ENCODE results near the gene TEDC2.

TEDC2 gene

GRCh38 chr16:2497116-2497630 is 37.3 kb downstream of the TEDC2 start:
- no peak for DNase-seq

DNA sequence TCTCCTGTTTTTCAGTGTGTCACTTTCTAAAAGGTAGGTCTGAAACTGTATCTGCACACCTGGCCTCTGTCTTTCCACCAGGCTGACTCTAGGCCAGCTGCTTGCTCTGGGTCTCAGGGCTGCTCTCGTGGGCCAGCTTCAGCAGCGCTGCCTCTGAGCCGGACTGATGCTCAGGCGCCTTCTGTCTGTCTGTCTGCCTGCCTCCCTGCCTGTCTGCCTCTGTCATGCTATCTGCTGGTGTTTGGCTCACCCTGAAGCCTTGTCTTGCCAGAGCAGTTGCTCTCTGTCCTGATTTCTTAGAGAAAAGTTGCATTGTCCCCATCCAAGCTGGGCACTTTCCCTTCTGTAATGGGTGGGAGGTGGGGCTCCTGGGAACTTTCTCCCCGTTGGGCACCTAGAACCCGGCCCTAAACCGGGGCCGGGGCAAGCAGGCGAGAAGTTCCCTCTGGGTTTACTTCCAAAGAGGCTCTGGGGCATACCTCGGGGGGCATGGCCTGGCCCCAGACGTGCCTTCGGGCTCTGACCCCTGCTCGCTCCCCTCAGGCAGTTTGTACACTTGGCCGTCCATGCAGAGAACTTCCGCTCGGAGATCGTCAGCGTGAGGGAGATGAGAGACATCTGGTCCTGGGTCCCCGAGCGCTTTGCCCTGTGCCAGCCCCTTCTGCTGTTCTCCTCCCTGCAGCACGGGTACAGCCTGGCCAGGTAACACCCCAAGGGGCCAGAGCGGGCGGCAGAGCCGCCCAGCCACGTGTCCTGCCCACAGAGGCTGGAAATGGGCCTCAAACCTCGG is 38.0 kb downstream of the TEDC2 start:
- DNase-seq: no peak

DNA sequence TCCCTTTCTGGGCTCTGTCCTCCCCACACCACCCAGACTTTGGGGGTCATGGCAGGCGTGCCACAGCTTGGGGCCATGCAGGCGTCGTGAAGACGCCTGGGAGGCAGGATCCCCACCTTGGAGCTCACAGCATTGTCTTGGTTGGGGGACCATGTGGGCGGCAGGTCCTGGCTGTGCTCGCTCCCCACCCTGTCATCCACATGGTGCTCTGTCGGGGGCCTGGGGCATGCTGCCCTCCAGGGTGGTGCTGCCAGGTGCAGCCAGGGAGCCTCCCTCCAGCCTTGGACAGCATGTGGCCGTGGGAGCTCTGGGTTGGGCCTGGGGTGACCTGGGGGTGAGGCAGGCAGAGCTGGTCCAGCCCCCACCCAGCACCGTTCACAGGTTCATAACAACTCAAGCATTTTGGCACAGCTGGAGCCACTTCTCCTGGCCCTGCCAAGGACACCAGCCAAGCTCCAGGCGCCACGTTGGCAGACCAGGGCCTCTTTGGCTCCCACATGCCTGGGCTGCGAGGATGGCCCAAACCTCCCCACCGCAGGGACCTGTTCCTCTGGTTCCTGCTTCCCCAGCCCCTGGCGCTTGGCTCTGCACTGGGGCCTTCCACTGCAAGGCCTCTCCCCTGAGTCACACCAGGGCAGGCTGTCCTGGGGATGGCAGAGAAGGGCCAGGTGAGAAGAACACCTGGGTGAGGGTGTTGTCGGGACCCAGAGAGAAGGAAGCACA is 38.8 kb downstream of the TEDC2 start:
- no peak for DNase-seq

- DNase-seq: no peak
Observed at GRCh38 chr16:2499454-2499853, 39.5 kb downstream of the TEDC2 start.

DNA sequence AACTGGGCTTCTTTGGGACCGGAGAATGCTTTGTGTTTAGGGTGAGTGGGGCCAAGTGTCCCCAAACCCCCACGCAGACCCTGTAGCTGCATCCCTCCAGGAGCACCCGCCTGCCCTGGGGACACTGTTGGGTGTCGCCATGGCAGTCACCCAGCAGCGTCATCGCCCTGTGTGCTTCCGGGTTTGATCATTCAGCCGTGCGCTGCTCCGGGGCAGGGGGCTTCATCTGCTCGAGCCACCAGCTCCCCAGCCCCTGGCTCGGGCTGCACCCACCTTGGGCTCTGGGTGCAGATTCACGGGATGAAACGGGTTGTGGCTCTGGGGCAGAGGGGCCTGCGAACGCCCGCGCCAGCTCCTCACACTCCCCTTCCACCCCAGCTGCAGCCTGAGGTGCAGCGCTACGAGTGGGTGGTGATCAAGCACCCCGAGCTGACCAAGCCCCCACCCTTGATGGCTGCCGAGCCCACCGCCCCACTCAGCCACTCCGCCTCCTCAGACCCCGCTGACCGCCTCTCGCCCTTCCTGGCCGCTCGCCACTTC is 40.1 kb downstream of the TEDC2 start:
- DNase-seq: no peak

- DNase-seq: no peak
Observed at GRCh38 chr16:2500430-2500917, 40.6 kb downstream of the TEDC2 start.

- peak; percentile 52 for DNase-seq
Observed at GRCh38 chr16:2500918-2501750, 41.2 kb downstream of the TEDC2 start.

- no peak for DNase-seq
Observed at GRCh38 chr16:2501946-2502895, 42.3 kb downstream of the TEDC2 start.

DNA sequence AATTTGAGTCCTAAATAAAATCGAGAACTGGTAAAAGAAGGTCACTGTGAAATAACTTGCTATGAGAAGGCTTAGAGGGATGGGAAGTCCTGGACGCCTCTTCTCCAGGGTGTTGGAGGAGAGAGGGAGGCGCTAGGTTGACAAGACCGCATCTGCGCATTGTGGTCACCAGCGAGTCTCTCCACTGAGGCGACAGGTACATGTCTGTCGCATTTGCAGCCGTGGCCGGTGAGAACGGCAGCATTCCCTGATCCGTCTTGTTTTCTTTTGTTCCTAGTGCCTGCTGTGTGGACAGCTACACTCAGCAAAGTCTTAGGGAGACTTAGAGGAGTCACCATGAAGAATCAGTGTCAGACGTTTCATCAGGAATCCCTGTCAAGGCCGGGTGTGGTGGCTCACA is 45.8 kb downstream of the TEDC2 start:
- DNase-seq: no peak

GRCh38 chr16:2507052-2507659 is 47.2 kb downstream of the TEDC2 start:
- no peak for DNase-seq

- DNase-seq: no peak
Observed at GRCh38 chr16:2507665-2508064, 47.8 kb downstream of the TEDC2 start.

DNA sequence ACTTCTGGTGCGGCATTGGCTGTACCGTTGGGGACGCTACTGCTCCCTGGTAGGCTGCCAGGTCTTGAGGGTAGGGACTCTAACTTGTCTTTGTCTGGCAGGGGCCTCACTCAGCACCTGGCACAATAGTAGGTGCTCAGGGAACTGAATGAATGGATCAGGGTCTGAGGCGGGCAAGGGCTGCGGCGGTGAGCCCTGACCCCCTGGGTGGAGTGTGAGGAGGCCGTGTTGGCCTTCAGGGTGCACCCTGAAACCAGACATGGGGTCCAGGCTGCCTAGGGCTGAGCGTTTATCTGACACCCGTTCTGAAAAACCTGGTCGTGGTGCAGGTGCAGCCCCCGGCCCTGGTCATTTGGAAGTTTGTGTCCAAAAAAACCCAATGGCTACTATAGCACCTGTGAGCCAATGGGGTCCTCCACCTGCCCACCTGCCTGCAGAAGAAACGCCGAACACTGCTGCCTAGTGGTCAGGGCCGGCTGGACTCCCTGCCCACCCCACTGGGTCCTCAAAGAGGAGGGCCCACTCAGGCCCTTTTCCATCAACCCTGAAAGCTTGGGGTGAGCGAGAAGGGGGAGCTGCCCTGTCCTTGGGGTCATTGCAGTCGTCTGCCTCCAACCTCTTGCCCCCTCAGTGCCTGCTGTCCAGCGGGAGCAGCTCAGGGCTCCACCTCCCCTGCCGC is 49.0 kb downstream of the TEDC2 start:
- DNase-seq: no peak

- no peak for DNase-seq
Observed at GRCh38 chr16:2511128-2511800, 51.4 kb downstream of the TEDC2 start.

DNA sequence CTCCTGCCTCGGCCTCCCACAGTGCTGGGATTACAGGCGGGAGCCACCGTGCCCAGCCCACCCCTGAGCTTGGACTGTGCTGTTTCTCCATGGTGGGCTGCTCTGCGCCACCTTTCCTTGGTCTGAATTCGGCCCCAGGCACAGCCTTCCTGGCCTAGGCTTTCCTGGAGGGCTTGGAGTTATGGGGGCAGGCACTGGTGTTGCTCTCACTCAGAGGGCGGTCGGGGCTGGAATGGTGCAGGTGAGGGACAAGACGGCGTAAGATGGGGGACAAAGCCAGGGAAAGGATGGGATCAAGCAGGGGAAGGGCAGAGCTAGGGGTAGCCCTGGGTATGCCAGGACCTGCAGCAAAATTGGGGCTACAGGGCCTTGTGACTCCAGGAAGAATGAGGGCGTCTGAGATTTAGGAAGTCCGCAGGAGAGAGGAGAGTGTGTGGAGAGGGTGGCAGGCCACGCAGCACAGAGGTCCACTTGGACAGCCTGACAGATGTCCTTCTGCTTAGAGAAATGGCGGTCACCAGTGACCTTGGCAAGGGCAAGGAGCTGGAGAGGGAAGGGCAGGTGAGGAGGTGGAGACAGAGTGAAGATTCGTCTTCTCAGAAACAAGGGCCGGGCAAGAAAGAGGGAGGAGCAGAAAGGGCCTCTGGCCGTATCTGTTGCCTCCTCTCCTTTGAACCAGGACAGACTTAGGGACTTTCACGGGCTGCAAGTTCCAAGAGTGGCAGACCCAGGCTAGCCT is 52.3 kb downstream of the TEDC2 start:
- DNase-seq: no peak

GRCh38 chr16:2512735-2513404 is 53.0 kb downstream of the TEDC2 start:
- no peak for DNase-seq

DNA sequence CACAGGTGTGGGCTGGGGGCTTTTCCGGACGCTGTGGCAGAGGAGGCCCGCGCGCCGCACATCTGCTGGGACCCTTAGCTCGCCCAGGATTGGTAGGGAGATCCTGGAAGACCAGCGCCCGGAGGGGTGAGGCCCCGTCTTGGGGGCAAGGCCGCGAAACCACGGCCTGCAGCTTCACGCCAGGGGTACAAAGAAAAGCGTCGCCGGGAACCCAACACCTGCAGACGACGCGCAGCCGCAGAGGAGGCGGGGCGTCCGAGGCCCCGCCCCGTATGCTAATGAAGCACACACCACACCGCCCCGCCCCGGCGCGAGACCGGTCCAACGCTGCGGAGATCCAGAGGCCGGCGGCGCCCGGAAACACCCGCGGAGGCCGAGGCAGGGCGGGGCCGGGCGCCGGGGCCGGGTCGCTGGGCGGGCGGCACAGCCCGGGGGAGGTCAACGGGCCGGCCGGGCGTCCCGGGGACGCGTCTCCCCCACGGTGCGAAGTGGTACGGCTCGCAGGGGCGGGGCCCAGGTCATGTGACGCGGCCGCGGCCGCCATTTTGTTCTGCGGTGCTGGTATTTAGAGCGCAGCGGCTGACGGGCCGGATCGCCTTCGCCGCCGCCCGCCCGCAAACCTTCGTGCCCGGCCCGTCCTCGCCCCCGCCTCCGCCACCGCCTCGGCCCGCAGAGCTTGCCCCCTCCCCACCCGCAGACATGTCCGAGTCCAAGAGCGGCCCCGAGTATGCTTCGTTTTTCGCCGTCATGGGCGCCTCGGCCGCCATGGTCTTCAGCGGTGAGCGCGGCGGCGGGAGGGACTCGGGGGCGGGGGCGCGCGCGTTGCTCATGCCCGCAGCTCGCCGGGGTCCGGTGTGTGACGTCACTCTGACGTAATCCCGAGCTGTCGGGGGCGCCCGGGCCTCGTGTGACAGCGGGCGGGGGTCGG is 53.8 kb downstream of the TEDC2 start, which contains the start of gene ATP6V0C:
Gene ATP6V0C, plus strand, starts transcription at position 548 of the 928 bp plus-strand sequence. Its CDS starts 152 bp downstream, at position 700.
- peak; percentile 90 for DNase-seq
